SU-DHL-6 (cell line): ENCODE measurements around the gene IZUMO2.
"Not testable (repeated sequence)": the region's sequence is repeated elsewhere in the genome, so short reads cannot be mapped to it uniquely, and the experiment has no call there.

ENCODE experiments used
- H2AFZ ChIP-seq: fragments of 200-600 bp; sonication (generic); 2 replicates; pipeline ENCODE4 v1.6.1; 2014; ENCODE audit warnings: low read depth, mild to moderate bottlenecking, moderate library complexity, mixed read lengths, antibody characterized with exemption, low read length; ENCODE audit not compliant: severe bottlenecking
- H3F3A ChIP-seq: fragments of 200-600 bp; shearing (Covaris generic); 2 replicates; pipeline ENCODE4 v1.6.0; 2016; ENCODE audit warnings: antibody characterized with exemption, mild to moderate bottlenecking; ENCODE audit not compliant: insufficient read depth
- H3K27ac ChIP-seq: fragments of 200-600 bp; sonication (generic); 2 replicates; pipeline ENCODE4 v1.5.1; 2016; ENCODE audit warnings: low read depth, mild to moderate bottlenecking, low read length, moderate library complexity, mixed read lengths
- H3K27me3 ChIP-seq: fragments of 200-600 bp; sonication (generic), shearing (Covaris generic); 2 replicates; pipeline ENCODE4 v1.6.0; 2014; ENCODE audit warnings: mild to moderate bottlenecking, low read length
- H3K36me3 ChIP-seq: fragments of 200-600 bp; sonication (generic); 2 replicates; pipeline ENCODE4 v1.6.1; 2014; ENCODE audit warnings: mild to moderate bottlenecking, low read length, mixed read lengths
- H3K4me2 ChIP-seq: fragments of 300-600, 200-600 bp; shearing (Covaris generic), sonication (generic); 2 replicates; pipeline ENCODE4 v1.6.0; 2014; ENCODE audit warnings: low read length, low read depth, mild to moderate bottlenecking; ENCODE audit not compliant: poor library complexity, severe bottlenecking
- H3K4me3 ChIP-seq: fragments of 200-600 bp; sonication (generic); 2 replicates; pipeline ENCODE4 v1.5.1; 2014; ENCODE audit warnings: antibody characterized with exemption, low read length, mild to moderate bottlenecking, mixed read lengths; ENCODE audit not compliant: insufficient read depth, poor library complexity, severe bottlenecking
- H3K79me2 ChIP-seq: fragments of 200-600 bp; sonication (generic); 2 replicates; pipeline ENCODE4 v1.6.1; 2014; ENCODE audit warnings: mild to moderate bottlenecking, low read length, moderate library complexity; ENCODE audit not compliant: insufficient read depth
- H3K9ac ChIP-seq: fragments of 200-600 bp; sonication (generic); 2 replicates; pipeline ENCODE4 v1.7.0; 2014; ENCODE audit warnings: mild to moderate bottlenecking, low read length
- H3K9me2 ChIP-seq: fragments of 200-600 bp; sonication (generic); replicated peaks from 2 replicates; pipeline ENCODE4 v1.6.1; 2014; ENCODE audit warnings: low read length; ENCODE audit not compliant: insufficient read depth
- H3K9me3 ChIP-seq: fragments of 200-600 bp; sonication (generic); 2 replicates; pipeline ENCODE4 v1.6.1; 2014; ENCODE audit warnings: low read length, mixed read lengths; ENCODE audit not compliant: insufficient read depth
- H4K20me1 ChIP-seq: fragments of 200-600 bp; sonication (generic); 2 replicates; pipeline ENCODE4 v1.6.1; 2014; ENCODE audit warnings: low read depth, mild to moderate bottlenecking, antibody characterized with exemption, low read length, moderate library complexity, mixed read lengths
- CTCF ChIP-seq: fragments of 200-600 bp; sonication (generic); IDR thresholded peaks from one replicate; pipeline ENCODE4 v1.5.1; 2017; ENCODE audit warnings: antibody characterized with exemption, mild to moderate bottlenecking, low read length, moderate library complexity; ENCODE audit not compliant: insufficient read depth, poor library complexity, severe bottlenecking
- EZH2phosphoT487 ChIP-seq: fragments of 200-600 bp; sonication (generic), shearing (Covaris generic); conservative IDR thresholded peaks from 2 replicates; pipeline ENCODE4 v1.6.1; 2018; ENCODE audit warnings: mild to moderate bottlenecking, antibody characterized with exemption, low read length, moderate library complexity, mixed read lengths

The IZUMO2 gene

GRCh38 chr19:50147462-50148423, 15.3 kb downstream of the IZUMO2 start:
- TF ChIP-seq EZH2phosphoT487 (no peak), CTCF (no peak)
- Histone ChIP-seq H3K79me2 (no peaks in the 10 kb centered on the region), H4K20me1 (no peaks in the 10 kb centered on the region), H3F3A (no peaks in the 10 kb centered on the region), H3K4me3 (no peak overlapping the region), H3K4me2 (no peak overlapping the region), H2AFZ (no peak overlapping the region), H3K9me3 (no peaks in the 10 kb centered on the region), H3K9me2 (no peaks in the 10 kb centered on the region), H3K36me3 (no peaks in the 10 kb centered on the region), H3K27ac (no peak overlapping the region), H3K9ac (no peak overlapping the region), H3K27me3 (no peaks in the 10 kb centered on the region)

- H3K27me3 ChIP-seq, H3F3A ChIP-seq, H4K20me1 ChIP-seq, H3K9me2 ChIP-seq, H3K4me2 ChIP-seq, H3K4me3 ChIP-seq, H2AFZ ChIP-seq, H3K27ac ChIP-seq, H3K9me3 ChIP-seq, H3K79me2 ChIP-seq, H3K9ac ChIP-seq, H3K36me3 ChIP-seq: not testable (repeated sequence)
Measured at GRCh38 chr19:50141921-50142320, 21.2 kb downstream of the IZUMO2 start.

GRCh38 chr19:50140118-50140845, 22.8 kb downstream of the IZUMO2 start:
- not testable (repeated sequence) for H3K9me3 ChIP-seq, H3K27me3 ChIP-seq, H3K36me3 ChIP-seq, H2AFZ ChIP-seq, H3K27ac ChIP-seq, H3F3A ChIP-seq, H3K9me2 ChIP-seq, H3K4me2 ChIP-seq, H4K20me1 ChIP-seq, H3K79me2 ChIP-seq, H3K9ac ChIP-seq, H3K4me3 ChIP-seq

- H3K36me3 ChIP-seq, H3K79me2 ChIP-seq, H3K4me3 ChIP-seq, H3K9me2 ChIP-seq, H3F3A ChIP-seq, H3K27ac ChIP-seq, H4K20me1 ChIP-seq, H2AFZ ChIP-seq, H3K9ac ChIP-seq, H3K27me3 ChIP-seq, H3K9me3 ChIP-seq: not testable (repeated sequence)
- H3K4me2 ChIP-seq, result peak overlapping the region; percentile 29
Measured at GRCh38 chr19:50136603-50137365, 26.3 kb downstream of the IZUMO2 start.

GRCh38 chr19:50135856-50136602, 27.1 kb downstream of the IZUMO2 start:
- not testable (repeated sequence) for H4K20me1 ChIP-seq, H3K27me3 ChIP-seq, H3K9ac ChIP-seq, H3F3A ChIP-seq, H3K4me3 ChIP-seq, H3K9me3 ChIP-seq, H3K4me2 ChIP-seq, H3K79me2 ChIP-seq, H3K36me3 ChIP-seq, H2AFZ ChIP-seq, H3K27ac ChIP-seq, H3K9me2 ChIP-seq

GRCh38 chr19:50134777-50135719, 28.0 kb downstream of the IZUMO2 start:
- not testable (repeated sequence) for H3K4me3 ChIP-seq, H2AFZ ChIP-seq, H3K79me2 ChIP-seq, H3K9ac ChIP-seq, H3F3A ChIP-seq, H3K36me3 ChIP-seq, H3K27me3 ChIP-seq, H4K20me1 ChIP-seq, H3K9me2 ChIP-seq, H3K27ac ChIP-seq, H3K9me3 ChIP-seq, H3K4me2 ChIP-seq
